ENCODE measurements around the gene CNTROB.
A peak's percentile ranks its signal among the peaks of the same experiment; 100 is the strongest.

DNA sequence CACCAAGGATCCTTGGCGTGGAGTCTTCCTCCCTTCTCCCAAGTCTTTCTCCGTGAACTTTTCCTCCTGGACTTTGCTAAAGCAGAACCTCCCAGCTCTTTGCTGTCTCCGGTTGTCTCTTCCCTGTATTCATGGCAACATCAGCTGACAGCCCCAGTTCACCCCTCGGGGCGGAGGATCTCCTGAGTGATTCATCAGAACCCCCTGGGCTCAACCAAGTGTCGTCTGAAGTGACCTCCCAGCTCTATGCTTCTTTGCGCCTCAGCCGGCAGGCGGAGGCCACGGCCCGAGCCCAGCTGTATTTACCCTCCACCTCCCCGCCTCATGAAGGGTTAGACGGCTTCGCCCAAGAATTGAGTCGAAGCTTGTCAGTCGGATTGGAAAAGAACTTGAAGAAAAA is 943 bp downstream of the CNTROB start:
- TF ChIP-seq, protein P1, sequence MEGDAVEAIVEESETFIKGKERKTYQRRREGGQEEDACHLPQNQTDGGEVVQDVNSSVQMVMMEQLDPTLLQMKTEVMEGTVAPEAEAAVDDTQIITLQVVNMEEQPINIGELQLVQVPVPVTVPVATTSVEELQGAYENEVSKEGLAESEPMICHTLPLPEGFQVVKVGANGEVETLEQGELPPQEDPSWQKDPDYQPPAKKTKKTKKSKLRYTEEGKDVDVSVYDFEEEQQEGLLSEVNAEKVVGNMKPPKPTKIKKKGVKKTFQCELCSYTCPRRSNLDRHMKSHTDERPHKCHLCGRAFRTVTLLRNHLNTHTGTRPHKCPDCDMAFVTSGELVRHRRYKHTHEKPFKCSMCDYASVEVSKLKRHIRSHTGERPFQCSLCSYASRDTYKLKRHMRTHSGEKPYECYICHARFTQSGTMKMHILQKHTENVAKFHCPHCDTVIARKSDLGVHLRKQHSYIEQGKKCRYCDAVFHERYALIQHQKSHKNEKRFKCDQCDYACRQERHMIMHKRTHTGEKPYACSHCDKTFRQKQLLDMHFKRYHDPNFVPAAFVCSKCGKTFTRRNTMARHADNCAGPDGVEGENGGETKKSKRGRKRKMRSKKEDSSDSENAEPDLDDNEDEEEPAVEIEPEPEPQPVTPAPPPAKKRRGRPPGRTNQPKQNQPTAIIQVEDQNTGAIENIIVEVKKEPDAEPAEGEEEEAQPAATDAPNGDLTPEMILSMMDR (IDR thresholded peaks at IDR 0.05; ENCODE audit: poor library complexity) = peak; percentile 15
- TF ChIP-seq EZH2 (IDR thresholded peaks at IDR 0.05; ENCODE audit: borderline replicate concordance) = no peak
- TF ChIP-seq EZH2phosphoT487 (IDR thresholded peaks at IDR 0.05; ENCODE audit: low read depth, severe bottlenecking, unreplicated experiment) = no peak

All from hepatocyte (in vitro differentiated cells).